ENCODE results near the gene SH2B3. TPM values are rescaled to one million over a fixed set of nuclear protein-coding genes. Genes with fewer than 3 reads are reported as not detected.
"Not testable (repeated sequence)": the region's sequence is repeated elsewhere in the genome, so short reads cannot be mapped to it uniquely, and the experiment has no call there.

Gene SH2B3
- total RNA-seq (2014; rRNA removed; shearing (Covaris generic)), result 55.2 and 57.1 TPM in 2 replicates
- 98.7 and 159 TPM in 2 replicates for polyA plus RNA-seq (2015; cell fraction: cytosol; rRNA removed)
- polyA plus RNA-seq (2015; cell fraction: nucleus; rRNA removed), result 49.0 and 63.7 TPM in 2 replicates

- no peak for DNase-seq (ENCODE audit: low read depth, low spot score)
- in situ Hi-C loops (cut with HindIII; ENCODE audit: low pct_unique_long_range_greater_than_20kb, low sequenced_read_pairs), result no loop called here
Observed at GRCh38 chr12:111405859-111406473, at the start of gene SH2B3. Gene SH2B3, plus strand, starts transcription at chr12:111405923. Its CDS starts 12,223 bp downstream, at chr12:111418146.

- in situ Hi-C loops (cut with HindIII; ENCODE audit: low pct_unique_long_range_greater_than_20kb, low sequenced_read_pairs), result no loop called here
- no peak for DNase-seq (ENCODE audit: low read depth, low spot score)
Observed at GRCh38 chr12:111359231-111359913, 46.4 kb upstream of the SH2B3 start.

GRCh38 chr12:111359914-111360276 is 45.8 kb upstream of the SH2B3 start:
- no peak for DNase-seq (ENCODE audit: low read depth, low spot score)
- in situ Hi-C loops (cut with HindIII; ENCODE audit: low pct_unique_long_range_greater_than_20kb, low sequenced_read_pairs), result no loop called here

- in situ Hi-C loops (cut with HindIII; ENCODE audit: low pct_unique_long_range_greater_than_20kb, low sequenced_read_pairs), result no loop called here
- no peak for DNase-seq (ENCODE audit: low read depth, low spot score)
Observed at GRCh38 chr12:111360325-111360930, 45.3 kb upstream of the SH2B3 start.

- no peak for DNase-seq (ENCODE audit: low read depth, low spot score)
- in situ Hi-C loops (cut with HindIII; ENCODE audit: low pct_unique_long_range_greater_than_20kb, low sequenced_read_pairs), result no loop called here
Observed at GRCh38 chr12:111361073-111361716, 44.5 kb upstream of the SH2B3 start.

GRCh38 chr12:111361717-111362576 is 43.8 kb upstream of the SH2B3 start:
- in situ Hi-C loops (cut with HindIII; ENCODE audit: low pct_unique_long_range_greater_than_20kb, low sequenced_read_pairs), result no loop called here
- no peak for DNase-seq (ENCODE audit: low read depth, low spot score)

GRCh38 chr12:111362687-111363475 is 42.8 kb upstream of the SH2B3 start:
- DNase-seq (ENCODE audit: low read depth, low spot score), result no peak
- in situ Hi-C loops (cut with HindIII; ENCODE audit: low pct_unique_long_range_greater_than_20kb, low sequenced_read_pairs), result no loop called here

DNA sequence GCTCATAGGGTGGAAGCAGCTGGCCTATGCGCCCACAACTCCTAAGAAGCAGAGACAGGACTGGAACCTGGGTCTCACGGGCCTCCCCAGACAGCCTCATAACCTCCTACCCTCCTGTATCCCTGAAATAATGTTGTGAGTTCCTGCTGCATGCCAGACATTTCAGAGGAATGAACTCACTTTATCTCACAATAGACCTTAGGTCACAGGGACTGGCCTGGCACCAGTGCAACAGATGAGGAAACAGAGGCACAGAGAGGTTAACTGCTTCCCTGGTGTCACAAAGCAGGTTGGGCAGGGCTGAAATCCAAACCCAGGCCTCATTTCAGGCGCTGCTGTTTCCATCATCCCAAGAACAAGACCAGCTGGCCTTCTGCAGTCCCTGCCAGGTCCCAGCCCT is 42.1 kb upstream of the SH2B3 start:
- DNase-seq (ENCODE audit: low read depth, low spot score), result no peak
- in situ Hi-C loops (cut with HindIII; ENCODE audit: low pct_unique_long_range_greater_than_20kb, low sequenced_read_pairs), result no loop called here

DNA sequence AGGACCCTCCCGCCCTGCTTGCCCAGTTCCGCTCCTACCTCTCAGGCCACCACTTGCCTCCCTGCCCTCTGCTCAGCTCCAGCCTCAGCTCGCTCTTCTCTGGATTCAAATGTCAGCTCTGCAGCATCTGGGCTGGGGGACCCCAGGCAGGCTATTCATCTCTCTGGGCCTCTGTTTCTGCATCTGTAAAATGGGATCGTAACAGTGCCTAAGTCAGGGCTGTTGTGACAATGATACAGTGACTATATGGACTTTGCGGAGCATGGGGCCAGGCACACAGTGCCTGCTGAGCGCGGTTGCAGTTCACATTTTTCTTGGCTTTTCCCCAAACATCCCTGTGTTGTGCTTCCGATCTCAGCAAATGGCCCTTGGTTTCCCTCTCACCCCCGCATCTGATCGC is 39.6 kb upstream of the SH2B3 start:
- no peak for DNase-seq (ENCODE audit: low read depth, low spot score)
- in situ Hi-C loops (cut with HindIII; ENCODE audit: low pct_unique_long_range_greater_than_20kb, low sequenced_read_pairs), result no loop called here

DNA sequence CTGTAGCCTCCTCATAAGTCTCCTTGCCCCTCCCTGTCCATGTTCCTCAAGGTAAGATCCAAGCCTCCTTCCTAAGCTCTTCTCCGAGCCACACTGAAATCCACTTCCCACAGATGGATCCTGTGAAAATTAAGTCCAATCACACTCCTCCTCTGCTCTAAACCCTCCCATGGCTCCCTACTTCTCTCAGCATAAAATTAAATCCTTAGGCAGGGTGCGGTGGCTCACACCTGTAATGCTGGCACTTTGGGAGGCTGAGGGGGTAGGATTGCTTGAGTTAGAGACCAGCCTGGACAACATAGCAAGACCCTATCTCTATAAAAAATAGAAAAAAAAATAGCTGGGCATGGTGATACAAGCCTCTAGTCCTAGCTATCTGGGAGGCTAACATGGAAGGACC is 39.1 kb upstream of the SH2B3 start:
- in situ Hi-C loops (cut with HindIII; ENCODE audit: low pct_unique_long_range_greater_than_20kb, low sequenced_read_pairs), result no loop called here
- DNase-seq (ENCODE audit: low read depth, low spot score), result no peak

DNA sequence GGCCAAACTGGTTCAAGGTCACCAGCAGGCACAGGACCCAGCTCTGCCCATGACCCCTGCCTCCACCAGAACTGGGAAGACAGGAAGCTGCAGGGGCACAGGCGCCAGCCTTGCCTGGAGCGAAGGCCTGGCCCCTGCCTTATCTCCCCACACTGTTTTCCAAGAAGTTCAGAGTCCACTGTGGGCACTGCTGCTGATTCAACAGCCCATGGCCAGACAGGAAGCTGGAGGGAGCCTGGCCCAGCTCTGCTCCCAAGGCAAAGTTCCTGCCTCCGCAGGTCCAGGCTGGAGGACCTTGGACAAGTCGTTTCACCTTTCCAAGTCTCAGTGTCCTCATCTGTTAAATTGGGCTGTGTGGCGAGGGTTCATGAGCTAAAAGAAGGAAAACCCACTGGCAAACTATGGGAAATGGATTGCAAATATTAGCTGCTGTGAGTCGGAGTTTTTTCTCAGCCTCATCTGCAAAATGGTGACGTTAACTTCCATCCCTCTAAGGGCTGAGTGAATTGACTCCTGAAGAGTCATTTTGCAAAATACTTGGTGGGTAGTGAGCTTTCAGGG is 38.0 kb upstream of the SH2B3 start:
- no peak for DNase-seq (ENCODE audit: low read depth, low spot score)
- in situ Hi-C loops (cut with HindIII; ENCODE audit: low pct_unique_long_range_greater_than_20kb, low sequenced_read_pairs), result no loop called here

- in situ Hi-C loops (cut with HindIII; ENCODE audit: low pct_unique_long_range_greater_than_20kb, low sequenced_read_pairs), result no loop called here
- DNase-seq (ENCODE audit: low read depth, low spot score), result no peak
Observed at GRCh38 chr12:111368291-111368787, 37.4 kb upstream of the SH2B3 start.

GRCh38 chr12:111368788-111369495 is 36.8 kb upstream of the SH2B3 start, which contains the start of gene PHETA1:
Gene PHETA1, minus strand, starts transcription at chr12:111369095. Its CDS starts 5,668 bp downstream, at chr12:111363427.
- in situ Hi-C loops (cut with HindIII; ENCODE audit: low pct_unique_long_range_greater_than_20kb, low sequenced_read_pairs), result no loop called here

GRCh38 chr12:111369496-111370220 is 36.1 kb upstream of the SH2B3 start:
- DNase-seq (ENCODE audit: low read depth, low spot score), result no peak
- in situ Hi-C loops (cut with HindIII; ENCODE audit: low pct_unique_long_range_greater_than_20kb, low sequenced_read_pairs), result no loop called here

More at GRCh38 chr12:111368788-111369495, 36.8 kb upstream of the SH2B3 start, which contains the start of gene PHETA1:
- DNase-seq (ENCODE audit: low read depth, low spot score), result peak; percentile 90

GRCh38 chr12:111373231-111373630 is 32.5 kb upstream of the SH2B3 start:
- DNase-seq (ENCODE audit: low read depth, low spot score); in situ Hi-C loops (cut with HindIII; ENCODE audit: low pct_unique_long_range_greater_than_20kb, low sequenced_read_pairs): not testable (repeated sequence)

Data from SK-MEL-5 (cell line).